H9 (cell line): Measurements from ENCODE around the gene CAMTA1. TPM values are rescaled to one million over a fixed set of nuclear protein-coding genes. Genes with fewer than 3 reads are reported as not detected.

ENCODE experiments used
- DNase-seq: peaks from one replicate; pipeline ENCODE4 v3.0.0-alpha.2; 2017
- H2AFZ ChIP-seq: one replicate; pipeline ENCODE4 v1.6.1; 2013; ENCODE audit warnings: mild to moderate bottlenecking, low read length, control low read depth, moderate library complexity
- H2AK5ac ChIP-seq: 2 replicates; pipeline ENCODE4 v1.6.1; 2013; ENCODE audit warnings: low read length, control low read depth, mixed read lengths; ENCODE audit not compliant: insufficient read length
- H2BK120ac ChIP-seq: one replicate; pipeline ENCODE4 v1.6.1; 2013; ENCODE audit warnings: low read depth, mild to moderate bottlenecking, low read length, control low read depth, inconsistent platforms; ENCODE audit not compliant: poor library complexity, severe bottlenecking
- H2BK12ac ChIP-seq: 2 replicates; pipeline ENCODE4 v1.6.1; 2013; ENCODE audit warnings: low read length, control low read depth, mixed read lengths, low read depth; ENCODE audit not compliant: insufficient read length
- H2BK15ac ChIP-seq: 2 replicates; pipeline ENCODE4 v1.6.1; 2013; ENCODE audit warnings: low read depth, low read length, control low read depth
- H2BK20ac ChIP-seq: one replicate; pipeline ENCODE4 v1.6.1; 2013; ENCODE audit warnings: low read depth, mild to moderate bottlenecking, low read length, control low read depth, inconsistent platforms; ENCODE audit not compliant: poor library complexity, severe bottlenecking
- H2BK5ac ChIP-seq: 2 replicates; pipeline ENCODE4 v1.6.1; 2013; ENCODE audit warnings: low read length, control low read depth, mixed read lengths; ENCODE audit not compliant: insufficient read length
- H3K14ac ChIP-seq: 2 replicates; pipeline ENCODE4 v1.6.1; 2013; ENCODE audit warnings: low read length, control low read depth; ENCODE audit not compliant: insufficient read depth
- H3K18ac ChIP-seq: 2 replicates; pipeline ENCODE4 v1.6.1; 2013; ENCODE audit warnings: low read depth, mild to moderate bottlenecking, mixed read lengths, low read length, control low read depth; ENCODE audit not compliant: insufficient read length
- H3K23ac ChIP-seq: 2 replicates; pipeline ENCODE4 v1.6.1; 2013; ENCODE audit warnings: low read length, control low read depth, mixed read lengths, low read depth; ENCODE audit not compliant: insufficient read length
- H3K23me2 ChIP-seq: 2 replicates; pipeline ENCODE4 v1.6.1; 2013; ENCODE audit warnings: low read depth, mild to moderate bottlenecking, mixed read lengths, low read length, control low read depth; ENCODE audit not compliant: insufficient read length, poor library complexity, severe bottlenecking
- H3K27ac ChIP-seq: 2 replicates; pipeline ENCODE4 v1.5.1; 2013; ENCODE audit warnings: low read length, control low read depth, mixed read lengths, low read depth; ENCODE audit not compliant: insufficient read length
- H3K27me3 ChIP-seq: 2 replicates; pipeline ENCODE4 v1.6.1; 2013; ENCODE audit warnings: low read length, control low read depth, inconsistent platforms; ENCODE audit not compliant: insufficient read depth
- H3K4ac ChIP-seq: 2 replicates; pipeline ENCODE4 v1.6.1; 2013; ENCODE audit warnings: low read depth, mild to moderate bottlenecking, control low read depth, inconsistent platforms, low read length, moderate library complexity
- H3K4me1 ChIP-seq: 2 replicates; pipeline ENCODE4 v1.6.1; 2013; ENCODE audit warnings: low read length, control low read depth, inconsistent platforms; ENCODE audit not compliant: insufficient read depth
- H3K4me2 ChIP-seq: 2 replicates; pipeline ENCODE4 v1.6.1; 2013; ENCODE audit warnings: low read length, control low read depth, mixed read lengths; ENCODE audit not compliant: insufficient read length, insufficient read depth
- H3K56ac ChIP-seq: 2 replicates; pipeline ENCODE4 v1.6.1; 2013; ENCODE audit warnings: low read depth, mild to moderate bottlenecking, mixed read lengths, low read length, control low read depth; ENCODE audit not compliant: insufficient read length
- H3K79me1 ChIP-seq: 2 replicates; pipeline ENCODE4 v1.6.1; 2013; ENCODE audit warnings: low read depth, mild to moderate bottlenecking, moderate library complexity, low read length, control low read depth, inconsistent platforms; ENCODE audit not compliant: insufficient read depth, poor library complexity, severe bottlenecking
- H3K79me2 ChIP-seq: 2 replicates; pipeline ENCODE4 v1.6.1; 2013; ENCODE audit warnings: low read length, control low read depth, inconsistent platforms; ENCODE audit not compliant: insufficient read depth
- H3K9ac ChIP-seq: 2 replicates; pipeline ENCODE4 v1.6.1; 2013; ENCODE audit warnings: low read length, control low read depth, mixed read lengths; ENCODE audit not compliant: insufficient read length; ENCODE audit errors: extremely low read depth
- H3K9me3 ChIP-seq: one replicate; pipeline ENCODE4 v1.6.1; 2013; ENCODE audit warnings: low read depth, low read length, inconsistent platforms; ENCODE audit not compliant: control insufficient read depth
- H3T11ph ChIP-seq: one replicate; pipeline ENCODE4 v1.6.1; 2013; ENCODE audit warnings: mild to moderate bottlenecking, low read length, control low read depth, inconsistent platforms
- H4K20me1 ChIP-seq: one replicate; pipeline ENCODE4 v1.6.1; 2013; ENCODE audit not compliant: control insufficient read depth, insufficient read length, insufficient read depth
- H4K5ac ChIP-seq: 2 replicates; pipeline ENCODE4 v1.6.1; 2013; ENCODE audit warnings: low read depth, mild to moderate bottlenecking, mixed read lengths, low read length, control low read depth; ENCODE audit not compliant: insufficient read length
- H4K8ac ChIP-seq: replicated peaks from 2 replicates; pipeline ENCODE4 v1.6.1; 2013; ENCODE audit warnings: low read length, control low read depth, mixed read lengths, low read depth; ENCODE audit not compliant: insufficient read length
- H4K91ac ChIP-seq: 2 replicates; pipeline ENCODE4 v1.6.1; 2013; ENCODE audit warnings: low read depth, mild to moderate bottlenecking, moderate library complexity, mixed read lengths, low read length, control low read depth; ENCODE audit not compliant: insufficient read length
- H3K27ac Mint-ChIP-seq, 3 experiments: 2 replicates in 2 of 3; 3 replicates in 1 of 3; pipeline ENCODE4 v1.8.0; 2020 to 2021; ENCODE audit warnings: mixed read lengths in 3 of 3, mild to moderate bottlenecking in 1 of 3, moderate library complexity in 1 of 3
- H3K27me3 Mint-ChIP-seq: 2 replicates; pipeline ENCODE4 v1.8.0; 2021; ENCODE audit warnings: low read depth, mild to moderate bottlenecking, moderate library complexity, mixed read lengths
- H3K36me3 Mint-ChIP-seq, 3 experiments: 2 replicates in 2 of 3; 3 replicates in 1 of 3; pipeline ENCODE4 v1.8.0; 2020 to 2021; ENCODE audit warnings: low read depth in 3 of 3, mixed read lengths in 3 of 3; ENCODE audit not compliant: insufficient read depth in 1 of 3
- H3K4me1 Mint-ChIP-seq, 2 experiments: 2 replicates each; pipeline ENCODE4 v1.8.0; 2020; ENCODE audit warnings: mixed read lengths in 2 of 2
- H3K4me3 Mint-ChIP-seq, 2 experiments: 2 replicates in 1 of 2; 3 replicates in 1 of 2; pipeline ENCODE4 v1.8.0; 2020 to 2021; ENCODE audit warnings: mild to moderate bottlenecking in 2 of 2, mixed read lengths in 2 of 2, moderate library complexity in 1 of 2
- H3K9me3 Mint-ChIP-seq, 2 experiments: 2 replicates in 1 of 2; 3 replicates in 1 of 2; pipeline ENCODE4 v1.8.0; 2020; ENCODE audit warnings: mild to moderate bottlenecking in 2 of 2, mixed read lengths in 2 of 2, moderate library complexity in 1 of 2
- CTCF ChIP-seq: fragments of 200-600 bp; sonication (generic); conservative IDR thresholded peaks from 3 replicates; pipeline ENCODE4 v1.8.0; 2021; ENCODE audit warnings: antibody characterized with exemption, mild to moderate bottlenecking
- WGBS: extraction: QIAGEN DNeasy Blood & Tissue Kit; methylation state at CpG from one replicate; pipeline ENCODE4 v1.1.7; 2013; ENCODE audit warnings: missing lambda C conversion rate, low lambda C conversion rate, mixed read lengths; ENCODE audit not compliant: insufficient read length; ENCODE audit errors: extremely low coverage; 5-methylcytosine and 5-hydroxymethylcytosine counted together
- total RNA-seq: library from RNA; stranded (reverse); gene quantifications from 2 replicates; pipeline ENCODE4 v1.2.1, GENCODE V29; 2021

Gene CAMTA1
- total RNA-seq, 1 experiment from 2014 or later: 115 TPM

GRCh38 chr1:7778133-7778628, 992.9 kb downstream of the CAMTA1 start:
- H2BK5ac ChIP-seq: no peak overlapping the region
- H3K9me3 Mint-ChIP-seq: peaks cover 0 to 2% of the 10 kb centered on the region in 2 experiments; a peak in 2 of 5 replicates
- no peaks in the 10 kb centered on the region for H4K20me1 ChIP-seq
- H3K9ac ChIP-seq: no peak overlapping the region
- TF ChIP-seq CTCF: no peak
- no peak overlapping the region for H2BK120ac ChIP-seq
- H4K5ac ChIP-seq: no peak overlapping the region
- H3K18ac ChIP-seq: no peak overlapping the region
- no peaks in the 10 kb centered on the region for H3K27me3 Mint-ChIP-seq
- H3K4me2 ChIP-seq: no peak overlapping the region
- no peaks in the 10 kb centered on the region for H3K79me2 ChIP-seq
- no peaks in the 10 kb centered on the region for H3K79me1 ChIP-seq
- no CpG with 5 or more reads among the region's 4 CpGs for WGBS
- no peaks in the 10 kb centered on the region for H3K27me3 ChIP-seq
- H4K8ac ChIP-seq: no peak overlapping the region
- H3K23me2 ChIP-seq: peaks cover 3% of the 10 kb centered on the region
- no peaks in the 10 kb centered on the region for H3K9me3 ChIP-seq
- no peak overlapping the region for H3K14ac ChIP-seq
- no peak overlapping the region for H3K4ac ChIP-seq
- no peak overlapping the region for H2BK15ac ChIP-seq
- no peak overlapping the region for H2BK20ac ChIP-seq
- no peak overlapping the region for H3K23ac ChIP-seq
- no peak overlapping the region for H3T11ph ChIP-seq
- H3K4me1 Mint-ChIP-seq: peaks cover 0 to 7% of the 10 kb centered on the region in 2 experiments; a peak in 2 of 4 replicates
- no peak for DNase-seq
- H3K27ac ChIP-seq: no peak overlapping the region
- H3K56ac ChIP-seq: no peak overlapping the region
- H3K4me1 ChIP-seq: no peaks in the 10 kb centered on the region
- H3K4me3 Mint-ChIP-seq: no peak overlapping the region
- H3K36me3 Mint-ChIP-seq: peaks cover 31 to 66% (median 60%) of the 10 kb centered on the region in 3 experiments
- no peak overlapping the region for H2BK12ac ChIP-seq
- H2AFZ ChIP-seq: no peak overlapping the region
- H3K27ac Mint-ChIP-seq: no peak overlapping the region
- no peak overlapping the region for H4K91ac ChIP-seq
- H2AK5ac ChIP-seq: no peak overlapping the region
